Kidney epithelial cell (primary cell): ENCODE data around the gene TAF5. TPM values are rescaled to one million over a fixed set of nuclear protein-coding genes. Genes with fewer than 3 reads are reported as not detected.

Source experiments
- DNase-seq: peaks from one replicate; pipeline ENCODE4 v3.0.0-alpha.2; 2010; ENCODE audit warnings: low read depth
- H3K27me3 ChIP-seq: 2 replicates; pipeline ENCODE4 v1.6.0; 2011; ENCODE audit warnings: low read length; ENCODE audit not compliant: control insufficient read depth, insufficient read depth
- H3K36me3 ChIP-seq: 2 replicates; pipeline ENCODE4 v1.5.1; 2011; ENCODE audit warnings: low read length; ENCODE audit not compliant: control insufficient read depth, insufficient read depth
- H3K4me3 ChIP-seq: 2 replicates; pipeline ENCODE4 v1.5.1; 2011; ENCODE audit warnings: low read depth, mild to moderate bottlenecking, control low read depth, low read length
- CTCF ChIP-seq: IDR thresholded peaks from 2 replicates; pipeline ENCODE4 v1.5.1; 2011; ENCODE audit warnings: mild to moderate bottlenecking, moderate library complexity, low read length, control low read depth, inconsistent platforms; ENCODE audit not compliant: insufficient read depth, poor library complexity, severe bottlenecking
- total RNA-seq: library from RNA; depleted of rRNA; stranded (reverse); fragments of >200 nt; gene quantifications from 2 replicates; pipeline ENCODE4 v1.2.3, GENCODE V29; 2015

The TAF5 gene
- 2.6 and 3.8 TPM in 2 replicates for total RNA-seq

- TF ChIP-seq CTCF: no peak
- peak; percentile 79 for DNase-seq
- no peaks in the 10 kb centered on the region for H3K36me3 ChIP-seq
- peak within 1 kb of the TSS; percentile 75 for H3K4me3 ChIP-seq
- no peaks in the 10 kb centered on the region for H3K27me3 ChIP-seq
These were observed at the start of gene TAF5 for GRCh38 chr10:103367782-103368518. Gene TAF5, plus strand, starts transcription at chr10:103367976. Its CDS starts 14 bp downstream, at chr10:103367990.

- no peak overlapping the region for H3K4me3 ChIP-seq
- no peaks in the 10 kb centered on the region for H3K27me3 ChIP-seq
- H3K36me3 ChIP-seq: no peaks in the 10 kb centered on the region
- TF ChIP-seq CTCF: no peak
- DNase-seq: no peak
These were observed 39.9 kb upstream of the TAF5 start for GRCh38 chr10:103327906-103328305.

GRCh38 chr10:103333934-103334520 is 33.7 kb upstream of the TAF5 start:
- Histone ChIP-seq H3K36me3 (no peaks in the 10 kb centered on the region), H3K27me3 (no peaks in the 10 kb centered on the region), H3K4me3 (no peak overlapping the region)
- peak; percentile 49 for TF ChIP-seq CTCF
- DNase-seq: no peak

- no peak for DNase-seq
- Histone ChIP-seq H3K36me3 (no peaks in the 10 kb centered on the region), H3K4me3 (no peak overlapping the region), H3K27me3 (no peaks in the 10 kb centered on the region)
- no peak for TF ChIP-seq CTCF
These were observed 33.2 kb upstream of the TAF5 start for GRCh38 chr10:103334567-103334966.

GRCh38 chr10:103336370-103336769 is 31.4 kb upstream of the TAF5 start:
- no peak for DNase-seq
- H3K27me3 ChIP-seq: no peaks in the 10 kb centered on the region
- H3K4me3 ChIP-seq: no peak overlapping the region
- no peaks in the 10 kb centered on the region for H3K36me3 ChIP-seq
- no peak for TF ChIP-seq CTCF
